A172 (cell line): ENCODE results near the gene ARHGEF5. TPM values are rescaled to one million over a fixed set of nuclear protein-coding genes. Genes with fewer than 3 reads are reported as not detected.

Experiments used
- DNase-seq: peaks from one replicate; pipeline ENCODE4 v3.0.0-alpha.2; 2015; ENCODE audit warnings: low spot score
- total RNA-seq: library from RNA; depleted of rRNA; stranded (reverse); fragments of >200 nt; shearing (Covaris generic); gene quantifications from 2 replicates; pipeline ENCODE4 v1.2.3, GENCODE V29; 2014; rRNA removed

ARHGEF5 gene
- total RNA-seq, 1 experiment from 2014 or later = not detected

- DNase-seq = no peak
Observed at GRCh38 chr7:144428431-144428830, 73.2 kb downstream of the ARHGEF5 start.

Other genes with a start within 250 kb of the ARHGEF5 start
- gene OR2A2, start 245.8 kb upstream of the ARHGEF5 start, total RNA-seq = not detected in 2 replicates
- not detected in 2 replicates for gene OR2A14, start 232.2 kb upstream of the ARHGEF5 start, total RNA-seq
- gene CTAGE4, start 171.9 kb upstream of the ARHGEF5 start, total RNA-seq = not detected in 2 replicates
- gene ARHGEF35, start 159.6 kb upstream of the ARHGEF5 start, total RNA-seq = not detected in 2 replicates
- not detected in 2 replicates for gene OR2A42, start 115.8 kb upstream of the ARHGEF5 start, total RNA-seq
- not detected in 2 replicates for gene OR2A7, start 90.6 kb upstream of the ARHGEF5 start, total RNA-seq
- not detected in 2 replicates for gene CTAGE8, start 86.1 kb upstream of the ARHGEF5 start, total RNA-seq
- gene OR2A1, start 43.0 kb upstream of the ARHGEF5 start, total RNA-seq = not detected in 2 replicates
- not detected in 2 replicates for gene NOBOX, start 48.3 kb downstream of the ARHGEF5 start, total RNA-seq